Hepatocyte (in vitro differentiated cells): ENCODE measurements around the gene DPF3.

Source experiments
- EZH2 ChIP-seq: fragments of 200-600 bp; sonication (generic); IDR thresholded peaks from 2 replicates; pipeline ENCODE4 v1.6.1; 2016; ENCODE audit warnings: antibody characterized with exemption, mild to moderate bottlenecking, borderline replicate concordance
- EZH2phosphoT487 ChIP-seq: fragments of 200-600 bp; sonication (generic); IDR thresholded peaks from one replicate; pipeline ENCODE4 v1.6.1; 2018; ENCODE audit warnings: antibody characterized with exemption, mild to moderate bottlenecking, low read depth, moderate library complexity; ENCODE audit not compliant: unreplicated experiment, severe bottlenecking
- TF ChIP-seq, protein P1 (sequence below): fragments of 200-600 bp; sonication (generic); IDR thresholded peaks from 2 replicates; pipeline ENCODE4 v1.5.1; 2016; ENCODE audit warnings: antibody characterized with exemption, mild to moderate bottlenecking; ENCODE audit not compliant: poor library complexity

DNA sequence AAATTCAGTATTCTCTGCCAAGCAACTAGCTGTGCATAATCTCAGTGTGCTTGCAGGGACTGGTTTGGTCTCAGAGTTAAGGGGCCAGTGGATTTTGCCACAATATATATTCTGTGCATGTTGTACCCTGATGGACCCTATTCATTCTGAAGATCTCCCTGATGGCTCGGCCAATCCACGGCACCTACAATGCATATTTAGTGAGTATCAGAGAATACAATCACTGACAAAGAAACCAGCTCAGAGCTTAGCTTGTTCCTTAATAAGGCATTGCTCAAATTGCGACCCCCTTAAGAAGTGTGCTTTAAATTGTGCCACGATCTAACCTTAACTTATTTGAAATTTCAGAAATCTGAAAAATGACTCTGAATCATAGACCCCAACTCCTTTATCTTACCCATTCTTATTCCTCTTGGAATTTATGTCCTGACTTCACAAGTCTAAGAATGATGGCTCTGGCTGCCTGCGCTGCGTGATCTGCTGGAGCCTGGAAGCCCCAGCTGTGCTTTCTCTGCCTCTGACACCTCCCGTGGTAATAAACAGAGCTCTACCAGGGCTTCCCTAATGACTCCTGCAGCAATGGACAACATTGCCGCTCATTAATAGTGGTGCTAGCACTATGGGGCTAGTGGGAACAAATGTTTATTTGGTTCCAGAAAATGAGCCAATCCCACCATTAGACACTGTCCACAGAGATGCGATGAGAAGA, 23.3 kb upstream of the DPF3 start:
- TF ChIP-seq, protein P1, sequence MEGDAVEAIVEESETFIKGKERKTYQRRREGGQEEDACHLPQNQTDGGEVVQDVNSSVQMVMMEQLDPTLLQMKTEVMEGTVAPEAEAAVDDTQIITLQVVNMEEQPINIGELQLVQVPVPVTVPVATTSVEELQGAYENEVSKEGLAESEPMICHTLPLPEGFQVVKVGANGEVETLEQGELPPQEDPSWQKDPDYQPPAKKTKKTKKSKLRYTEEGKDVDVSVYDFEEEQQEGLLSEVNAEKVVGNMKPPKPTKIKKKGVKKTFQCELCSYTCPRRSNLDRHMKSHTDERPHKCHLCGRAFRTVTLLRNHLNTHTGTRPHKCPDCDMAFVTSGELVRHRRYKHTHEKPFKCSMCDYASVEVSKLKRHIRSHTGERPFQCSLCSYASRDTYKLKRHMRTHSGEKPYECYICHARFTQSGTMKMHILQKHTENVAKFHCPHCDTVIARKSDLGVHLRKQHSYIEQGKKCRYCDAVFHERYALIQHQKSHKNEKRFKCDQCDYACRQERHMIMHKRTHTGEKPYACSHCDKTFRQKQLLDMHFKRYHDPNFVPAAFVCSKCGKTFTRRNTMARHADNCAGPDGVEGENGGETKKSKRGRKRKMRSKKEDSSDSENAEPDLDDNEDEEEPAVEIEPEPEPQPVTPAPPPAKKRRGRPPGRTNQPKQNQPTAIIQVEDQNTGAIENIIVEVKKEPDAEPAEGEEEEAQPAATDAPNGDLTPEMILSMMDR, result no peak
- TF ChIP-seq EZH2phosphoT487 (no peak), EZH2 (no peak)
